HG02840 (cell line): ENCODE measurements around the gene POLRMT.
A peak's percentile ranks its signal among the peaks of the same experiment; 100 is the strongest.

ENCODE experiments used
- ATAC-seq: cut with Tn5 transposase; IDR thresholded peaks from one replicate; pipeline ENCODE4 v1.9.1; 2021; ENCODE audit warnings: mild to moderate bottlenecking, moderate library complexity, moderate number of reproducible peaks; ENCODE audit not compliant: unreplicated experiment, low FRiP score

POLRMT gene

DNA sequence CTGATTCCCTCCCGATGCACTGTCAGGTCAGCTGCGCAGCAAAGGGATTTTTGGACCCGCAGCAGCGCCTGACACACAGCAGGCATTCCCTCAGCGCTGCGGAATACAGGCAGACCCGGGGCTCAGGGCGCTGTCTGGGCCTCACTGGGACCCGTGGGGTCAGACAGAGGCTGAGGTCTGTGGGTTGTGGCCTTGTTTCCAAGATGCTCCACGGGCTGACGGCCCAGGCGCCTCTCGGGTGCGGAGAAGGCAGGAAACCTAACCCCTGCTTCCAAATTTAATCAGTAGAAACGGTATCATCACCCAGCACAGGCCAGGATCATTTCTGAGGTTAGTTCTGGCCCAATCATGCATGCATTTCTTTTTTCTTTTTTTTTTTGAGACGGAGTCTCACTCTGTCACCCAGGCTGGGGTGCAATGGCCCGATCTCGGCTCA lies 30.4 kb upstream of the POLRMT start:
- ATAC-seq: no peak

DNA sequence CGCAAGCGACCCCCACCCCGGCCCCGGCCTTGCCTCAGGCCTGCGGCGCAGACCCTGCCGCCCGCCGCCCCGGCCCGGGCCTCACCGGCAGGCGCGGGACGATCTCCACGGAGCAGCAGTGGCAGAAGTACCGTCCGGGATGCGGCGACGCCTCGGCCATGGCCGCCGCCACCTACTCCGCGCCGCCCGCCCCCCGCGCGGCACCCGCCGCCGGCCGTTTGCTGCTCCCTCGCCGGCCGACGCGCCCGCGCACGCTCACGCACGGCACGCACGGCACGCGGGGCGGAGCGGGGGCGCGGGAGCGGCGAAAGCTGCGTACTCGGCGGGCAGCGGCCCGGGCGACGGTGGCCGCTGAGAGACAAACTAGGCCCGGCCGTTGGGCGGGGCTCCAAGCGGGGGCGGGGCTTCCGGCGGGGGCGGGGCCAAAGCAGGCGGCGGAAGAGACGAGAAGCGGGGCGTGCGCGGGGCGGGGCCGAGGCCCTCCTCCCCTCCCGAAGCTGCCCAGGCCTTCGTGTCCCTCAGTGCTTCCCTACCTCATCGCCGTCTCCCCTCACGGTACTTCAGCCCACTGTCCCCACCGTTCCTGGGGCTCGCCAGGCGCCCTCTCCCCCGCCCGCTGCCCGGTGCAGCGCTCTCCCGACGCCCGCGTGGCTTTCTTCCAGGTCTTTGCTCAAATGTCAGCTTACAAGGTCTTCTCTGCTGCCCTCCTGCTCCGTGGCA lies 29.8 kb upstream of the POLRMT start, which contains the start of gene RNF126:
Gene RNF126, minus strand, starts transcription at position 253 of the 720 bp plus-strand sequence. Its CDS starts 93 bp downstream, at position 160.
- ATAC-seq: peak; percentile 69

DNA sequence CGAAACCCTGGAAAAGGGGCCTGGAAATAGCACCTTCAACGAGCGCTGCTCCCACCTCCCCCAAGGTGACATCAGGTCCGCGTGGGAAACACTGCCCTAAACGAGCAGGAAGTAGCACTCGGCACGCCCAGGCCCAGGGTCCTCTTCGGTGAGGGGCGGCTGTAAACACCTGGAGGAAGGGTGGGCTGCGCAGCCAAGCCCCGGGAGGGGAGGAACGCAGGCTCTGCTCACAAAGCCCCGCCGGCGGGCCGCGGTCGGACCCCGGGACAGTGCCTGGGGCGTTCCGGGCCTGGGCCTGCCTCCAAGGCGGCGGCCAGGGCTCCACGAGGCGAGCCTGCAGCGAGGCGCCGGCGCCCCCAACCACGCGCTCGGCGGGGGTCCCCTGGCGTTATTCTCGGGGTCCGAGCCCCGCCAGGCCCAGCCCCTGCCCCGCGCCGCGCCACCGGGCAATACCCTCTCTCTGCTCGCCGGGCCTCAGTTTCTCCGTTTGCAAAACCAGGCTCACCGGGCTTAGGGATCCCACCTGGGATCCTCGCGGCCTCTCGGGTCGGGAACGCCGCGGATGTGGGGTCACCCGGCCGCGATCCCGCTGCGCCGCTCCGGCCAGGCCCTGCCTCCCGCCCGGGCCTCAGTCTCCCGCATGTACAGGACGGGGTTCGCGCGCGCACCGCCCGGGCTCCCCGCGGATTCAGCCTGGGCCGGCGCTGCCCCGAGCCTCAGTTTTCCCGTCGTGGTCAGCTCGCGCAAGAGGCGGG lies 29.0 kb upstream of the POLRMT start:
- peak; percentile 14 for ATAC-seq

DNA sequence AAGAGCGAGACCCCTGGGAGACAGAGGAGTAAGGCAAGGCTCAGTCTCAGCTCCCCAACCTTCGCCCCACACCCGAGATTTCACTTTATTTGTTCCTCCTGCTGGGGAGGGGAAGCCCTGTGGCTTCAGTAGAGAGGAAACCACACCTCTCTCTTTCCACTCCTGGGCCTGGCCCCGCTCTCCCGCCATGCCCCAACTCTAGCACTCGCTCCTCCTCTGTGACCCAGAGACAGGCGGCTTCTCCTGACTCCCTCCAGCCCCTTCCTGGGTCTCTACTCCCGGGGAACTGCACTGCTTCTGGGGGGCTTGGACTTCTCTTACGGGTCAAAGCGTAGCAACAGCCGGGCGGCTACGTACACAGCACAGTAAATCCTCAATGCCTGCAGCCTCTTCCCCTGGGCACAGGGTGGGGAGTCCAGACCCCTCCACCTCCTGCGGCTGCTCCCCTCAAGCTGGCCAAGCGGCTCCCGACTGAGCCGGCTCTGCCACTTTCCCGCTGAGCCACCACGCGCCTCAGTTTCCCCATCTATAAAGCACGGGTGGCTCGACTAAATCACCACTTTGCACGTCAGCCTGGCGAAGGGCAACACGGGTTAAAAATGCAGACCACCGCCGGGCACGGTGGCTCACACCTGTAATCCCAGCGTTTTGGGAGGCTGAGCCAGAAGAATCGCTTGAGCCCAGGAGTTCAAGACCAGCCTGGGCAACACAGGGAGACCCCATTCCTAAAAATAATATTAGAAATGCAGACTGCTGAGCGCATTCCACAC lies 28.3 kb upstream of the POLRMT start:
- no peak for ATAC-seq

DNA sequence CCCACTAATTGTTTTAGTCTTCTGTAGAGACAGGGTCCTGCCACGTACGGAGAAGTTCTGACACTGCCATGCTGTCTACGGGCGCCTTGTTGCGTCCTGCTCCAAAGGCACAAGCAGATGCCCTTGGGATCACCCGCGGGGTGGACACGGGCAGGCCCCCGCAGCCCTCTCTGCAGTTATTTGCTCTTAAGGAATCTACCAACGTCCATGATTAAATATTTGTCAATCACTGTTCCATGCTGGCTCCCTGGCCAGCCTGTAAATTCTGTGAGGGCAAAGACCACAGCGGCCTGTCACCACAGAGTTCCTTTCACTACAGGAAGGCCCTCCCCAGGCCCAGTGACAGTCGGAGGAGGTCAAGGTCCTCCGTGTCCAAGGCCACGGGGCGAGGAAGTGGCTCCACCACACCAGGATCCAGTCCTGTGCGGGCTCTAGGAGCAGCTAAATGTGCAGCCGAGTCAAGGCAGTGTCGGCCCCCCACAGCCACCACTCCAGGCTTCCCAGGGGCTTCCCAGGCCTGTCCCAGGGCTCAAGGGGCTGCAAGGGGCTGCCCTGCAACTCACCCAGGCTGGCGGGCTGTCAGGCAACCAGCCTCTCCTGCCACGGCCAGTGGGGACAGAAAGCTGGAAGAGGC lies 27.6 kb upstream of the POLRMT start:
- ATAC-seq: no peak

DNA sequence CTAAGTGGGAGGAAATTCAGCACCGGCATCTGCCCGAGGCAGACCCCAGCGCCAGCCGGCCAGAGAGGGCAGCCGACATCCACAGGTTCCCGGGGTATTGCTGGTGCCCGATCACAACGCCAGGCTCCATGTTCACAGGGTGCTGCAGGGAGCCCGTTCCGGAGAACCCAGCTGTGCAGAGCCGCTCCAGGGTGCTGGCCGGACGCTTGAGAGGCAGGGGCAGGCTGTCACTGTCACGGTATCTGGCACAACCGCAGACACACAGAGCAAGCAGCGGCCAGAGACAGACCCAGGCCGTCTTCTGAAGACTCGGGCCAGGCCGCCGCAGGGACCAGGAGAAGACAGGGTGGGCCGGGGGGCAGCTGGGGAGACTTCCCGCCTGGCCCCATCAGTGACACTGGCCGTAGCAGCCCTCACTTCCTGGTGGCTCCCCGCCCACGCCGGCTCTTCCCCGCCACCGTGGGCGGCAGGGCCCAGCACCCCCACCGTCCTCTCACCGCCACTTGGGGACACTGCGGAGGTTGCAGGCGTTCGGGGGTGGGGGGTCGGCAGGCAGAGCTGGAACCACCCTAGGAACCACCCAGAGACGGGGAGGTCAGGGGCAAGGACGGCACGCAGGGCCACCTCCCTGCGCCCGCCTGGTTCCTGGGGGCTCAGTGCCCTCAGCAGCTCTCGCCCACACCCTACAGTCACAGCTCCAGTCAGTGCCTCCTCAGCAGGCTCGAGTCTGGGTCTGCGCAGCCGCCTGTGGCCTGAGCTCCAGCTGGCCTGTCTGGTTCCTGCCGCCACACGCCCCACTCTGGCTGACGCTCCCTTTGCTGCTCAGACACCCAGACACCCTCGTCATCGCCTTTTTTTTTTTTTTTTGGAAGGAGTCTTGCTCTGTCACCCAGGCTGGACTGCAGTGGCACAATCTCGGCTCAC lies 25.8 kb upstream of the POLRMT start:
- no peak for ATAC-seq

DNA sequence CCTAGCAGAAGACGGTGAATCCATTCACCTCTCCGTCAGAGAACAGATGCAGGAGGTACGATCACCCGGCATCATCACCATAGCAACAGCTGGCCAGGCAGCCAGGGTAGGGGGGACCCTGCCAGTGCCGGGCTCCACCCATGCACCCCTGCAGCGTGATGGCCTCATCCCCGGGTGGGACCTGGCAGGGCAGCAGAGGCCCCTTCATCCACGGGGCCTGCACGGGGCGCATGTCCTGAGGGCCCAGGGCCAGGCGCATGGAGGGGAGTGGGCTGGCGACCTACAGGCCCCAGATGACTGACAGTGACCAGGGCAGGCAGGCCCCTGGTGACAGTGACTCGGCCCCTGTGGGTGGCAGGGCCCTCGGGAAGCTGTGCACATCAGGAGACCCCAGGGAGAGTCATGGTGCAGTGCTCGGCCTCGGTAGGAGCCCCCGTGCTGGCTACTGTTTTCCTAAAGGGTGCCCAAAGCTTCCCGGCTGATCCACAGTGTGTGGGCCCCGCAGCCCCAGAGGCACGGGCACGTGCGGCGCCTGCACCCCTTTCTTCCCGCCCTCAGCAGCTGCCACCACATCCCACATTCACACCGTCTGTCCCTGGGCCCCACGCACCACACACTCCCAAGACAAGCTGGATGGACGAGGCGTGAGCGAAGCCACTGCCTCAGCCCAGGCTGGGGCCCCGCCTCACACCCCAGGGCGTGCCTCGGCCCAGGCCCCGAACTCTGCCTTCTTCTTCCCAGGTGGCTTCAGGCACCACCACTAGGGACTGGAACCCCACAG lies 24.9 kb upstream of the POLRMT start:
- no peak for ATAC-seq

DNA sequence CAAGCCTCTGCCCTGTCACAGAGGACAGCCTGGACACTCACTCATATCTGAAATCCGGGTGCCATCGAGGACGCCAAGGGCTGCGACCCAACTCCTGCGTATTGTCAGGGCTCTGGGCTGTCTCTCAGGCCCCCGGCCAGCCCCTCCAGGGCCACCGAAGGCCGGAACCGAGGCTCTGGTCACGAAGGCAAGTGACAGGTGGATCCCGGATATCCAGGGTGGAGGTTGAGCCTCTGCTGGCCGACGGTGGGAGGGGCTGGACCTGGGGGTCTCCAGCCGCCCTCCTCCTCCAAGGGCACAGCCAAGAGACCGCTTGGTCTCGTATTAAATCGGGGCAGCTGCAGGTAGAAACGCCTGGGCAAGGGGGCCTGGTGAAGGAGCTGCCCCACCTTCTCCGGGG lies 24.3 kb upstream of the POLRMT start:
- no peak for ATAC-seq

DNA sequence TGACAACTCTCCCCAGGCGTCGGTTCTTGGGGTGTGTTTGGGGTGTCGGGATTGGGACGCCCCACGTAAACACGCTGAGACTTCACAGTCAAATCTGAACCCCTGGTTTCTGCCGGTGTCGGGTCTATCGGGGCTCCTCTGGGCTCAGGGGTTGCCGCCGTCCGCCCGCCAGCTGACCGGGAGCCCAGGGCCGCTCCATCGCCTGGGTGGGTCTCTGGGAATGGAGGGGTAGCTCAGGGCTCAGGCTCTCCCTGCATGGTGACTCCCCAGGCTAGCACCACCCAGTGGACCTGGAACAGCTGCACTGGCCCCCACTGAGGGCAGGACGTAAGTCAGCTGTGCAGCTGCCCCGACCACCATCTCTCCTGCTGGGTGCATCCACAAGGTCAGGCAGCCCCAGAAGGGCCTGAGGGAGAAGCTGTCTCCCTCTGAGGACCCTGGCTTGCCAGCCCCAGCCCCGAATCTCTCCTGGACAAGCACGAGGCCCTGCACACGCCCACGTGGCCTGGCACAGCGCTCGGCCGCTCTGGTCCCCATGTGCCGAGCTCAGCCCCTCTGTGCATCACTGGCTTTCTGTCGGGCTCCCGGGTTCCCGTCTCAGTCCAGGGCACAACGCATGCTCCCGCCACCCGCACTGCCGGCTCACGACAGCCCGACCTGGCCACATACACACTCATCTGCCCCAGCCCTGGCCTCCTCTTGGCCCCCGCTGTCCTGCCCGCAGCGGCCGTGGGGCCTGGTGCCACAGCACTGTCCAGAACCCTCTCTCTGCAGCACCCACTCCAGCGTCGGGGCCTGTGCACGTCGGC lies 23.6 kb upstream of the POLRMT start:
- ATAC-seq: no peak

DNA sequence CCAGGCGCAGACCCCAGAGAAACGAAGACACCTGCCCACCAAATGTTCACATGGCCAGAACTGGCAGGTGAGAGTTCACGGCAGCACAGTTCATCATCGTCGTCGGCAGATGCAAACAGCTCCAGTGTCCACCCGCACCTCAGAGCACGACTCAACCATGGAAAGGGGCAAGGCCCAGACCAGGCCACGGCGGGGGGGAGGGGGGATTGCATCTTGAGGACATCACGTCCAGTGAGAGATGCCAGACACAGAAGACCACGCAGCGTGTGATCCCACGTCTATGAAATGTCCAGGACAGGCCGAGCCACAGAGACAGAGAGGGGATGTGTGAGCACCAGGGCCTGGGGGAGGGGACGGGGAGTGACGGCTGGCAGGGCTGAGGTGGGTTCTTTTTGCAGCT lies 22.4 kb upstream of the POLRMT start:
- no peak for ATAC-seq

DNA sequence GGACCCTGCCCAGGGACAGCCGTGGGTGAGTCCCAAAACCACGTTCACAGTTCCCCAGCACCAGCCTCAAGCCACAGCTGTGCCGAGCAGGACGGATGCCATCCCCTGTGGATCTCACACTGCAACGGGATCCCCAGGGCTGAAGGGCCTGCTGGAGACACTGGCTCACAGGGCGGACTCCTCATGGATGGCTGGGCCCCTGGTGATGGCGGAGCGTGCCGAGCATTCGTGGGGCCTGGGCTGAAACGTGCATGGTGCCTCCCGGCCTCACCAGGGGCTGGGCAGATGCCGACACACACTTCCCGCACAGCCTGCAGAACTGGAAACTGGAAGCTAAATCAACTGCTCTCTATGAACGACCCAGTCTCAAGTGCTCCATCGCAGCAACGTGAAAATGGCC lies 20.1 kb upstream of the POLRMT start:
- no peak for ATAC-seq

DNA sequence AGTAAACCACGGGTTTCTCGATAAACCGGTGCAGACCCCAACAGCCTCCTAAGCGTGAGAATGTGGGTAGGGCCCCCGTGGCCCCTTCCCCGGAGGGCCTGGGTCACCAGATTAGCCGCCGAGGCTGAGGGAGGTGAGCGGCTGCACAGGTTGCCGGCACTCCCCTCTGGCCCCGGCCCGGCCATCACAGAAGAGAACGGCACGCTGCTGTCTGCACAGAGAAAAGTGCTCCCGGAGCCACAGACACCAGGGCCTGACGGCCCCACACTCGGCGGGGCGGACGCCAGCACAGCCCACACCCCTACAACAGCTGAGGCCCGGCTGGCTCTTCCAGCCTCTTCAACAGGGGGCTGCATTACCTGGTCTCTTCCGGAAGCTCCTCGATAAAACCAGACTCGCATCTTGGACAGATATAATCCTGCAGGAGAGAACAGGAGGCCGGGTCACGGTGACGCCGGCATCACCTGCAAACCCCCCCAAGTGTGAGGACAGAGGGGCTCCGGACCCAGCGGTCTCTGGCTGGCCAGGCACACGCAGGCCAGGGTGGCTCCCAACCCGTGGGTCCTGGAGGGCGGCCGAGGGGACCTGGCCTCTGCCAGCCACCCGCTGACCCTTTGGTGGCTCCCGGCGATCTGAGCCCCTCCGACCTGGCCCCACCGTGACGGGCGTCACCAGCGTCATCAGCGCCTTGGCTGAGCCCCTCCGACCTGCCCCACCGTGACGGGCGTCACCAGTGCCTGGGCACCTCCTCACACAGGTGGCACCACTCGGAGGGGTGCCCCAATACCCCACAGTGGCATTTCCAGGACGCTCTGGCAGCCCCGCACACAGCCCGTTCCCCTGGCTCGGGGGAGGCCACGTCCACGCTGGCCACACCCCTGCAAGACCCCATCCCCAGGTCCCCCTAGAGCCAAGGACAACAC lies 19.4 kb upstream of the POLRMT start:
- ATAC-seq: no peak

DNA sequence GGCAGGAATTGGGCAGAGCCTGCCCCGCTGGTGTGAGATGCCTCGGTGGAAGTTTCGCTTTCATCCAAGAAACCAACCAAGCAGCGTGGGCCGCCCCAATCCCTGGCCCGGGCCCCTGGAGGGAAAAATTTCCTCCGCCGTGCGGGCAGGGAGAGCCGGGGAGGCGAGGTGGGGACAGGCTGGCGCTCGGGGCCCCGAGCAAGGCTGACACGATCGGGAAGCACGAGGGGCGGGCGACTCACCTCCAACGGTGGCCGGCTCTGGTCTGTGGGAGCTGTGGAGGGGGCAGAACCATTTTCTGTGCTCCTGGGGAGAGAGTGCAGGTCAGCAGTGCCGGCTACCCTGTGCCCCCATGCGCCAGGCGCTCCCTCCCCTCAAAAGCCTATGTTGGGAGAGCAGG lies 18.7 kb upstream of the POLRMT start:
- ATAC-seq: no peak

DNA sequence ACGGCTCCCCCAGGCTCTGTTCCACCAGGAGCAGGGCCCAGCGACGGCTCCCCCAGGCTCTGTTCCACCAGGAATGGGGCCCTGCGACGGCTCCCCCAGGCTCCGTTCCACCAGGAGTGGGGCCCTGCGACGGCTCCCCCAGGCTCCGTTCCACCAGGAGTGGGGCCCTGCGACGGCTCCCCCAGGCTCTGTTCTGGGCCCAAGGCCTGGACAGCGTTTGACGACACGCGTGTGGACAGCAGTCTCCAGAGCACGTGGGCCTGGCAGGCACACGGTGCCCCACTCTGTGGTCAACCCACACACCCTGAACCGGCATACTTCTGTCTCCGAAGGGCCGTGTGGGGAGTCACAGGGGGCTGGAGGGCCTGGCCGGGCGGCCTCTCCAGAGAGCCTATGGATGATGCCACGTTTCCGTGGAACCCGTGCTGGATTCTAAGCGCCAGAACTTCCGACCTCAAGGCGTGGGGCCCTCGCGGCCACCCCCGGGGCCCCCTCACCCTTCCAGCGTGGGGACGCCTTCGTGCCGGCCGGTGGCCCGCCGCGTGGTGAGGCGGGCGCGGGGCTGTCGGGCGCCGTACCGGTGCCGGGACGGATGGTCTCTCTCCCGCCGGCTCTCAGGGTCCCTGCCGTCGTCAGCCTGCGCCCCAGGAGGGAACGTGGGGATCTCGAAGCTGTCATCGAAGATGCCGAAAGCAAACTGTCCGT lies 17.9 kb upstream of the POLRMT start:
- no peak for ATAC-seq

DNA sequence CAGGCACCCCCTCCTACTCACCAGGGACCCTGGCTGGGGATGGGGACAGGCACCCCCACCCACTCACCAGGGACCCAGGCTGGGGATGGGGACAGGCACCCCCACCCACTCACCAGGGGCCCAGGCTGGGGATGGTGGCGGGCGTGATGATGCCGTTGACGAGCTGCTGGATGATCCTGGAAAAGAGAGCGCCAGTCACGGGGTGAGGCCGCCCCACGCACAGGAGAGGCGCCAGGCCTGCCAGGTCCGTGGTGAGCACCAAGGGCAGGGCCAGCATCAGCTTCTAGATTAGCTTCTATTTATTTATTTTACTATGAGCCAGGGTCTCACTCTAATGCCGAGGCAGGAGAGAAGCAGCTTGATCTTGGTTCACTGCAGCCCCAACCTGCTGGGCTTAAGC lies 16.8 kb upstream of the POLRMT start:
- no peak for ATAC-seq
